ENCODE data around the gene COL5A1.

Gene COL5A1

DNA sequence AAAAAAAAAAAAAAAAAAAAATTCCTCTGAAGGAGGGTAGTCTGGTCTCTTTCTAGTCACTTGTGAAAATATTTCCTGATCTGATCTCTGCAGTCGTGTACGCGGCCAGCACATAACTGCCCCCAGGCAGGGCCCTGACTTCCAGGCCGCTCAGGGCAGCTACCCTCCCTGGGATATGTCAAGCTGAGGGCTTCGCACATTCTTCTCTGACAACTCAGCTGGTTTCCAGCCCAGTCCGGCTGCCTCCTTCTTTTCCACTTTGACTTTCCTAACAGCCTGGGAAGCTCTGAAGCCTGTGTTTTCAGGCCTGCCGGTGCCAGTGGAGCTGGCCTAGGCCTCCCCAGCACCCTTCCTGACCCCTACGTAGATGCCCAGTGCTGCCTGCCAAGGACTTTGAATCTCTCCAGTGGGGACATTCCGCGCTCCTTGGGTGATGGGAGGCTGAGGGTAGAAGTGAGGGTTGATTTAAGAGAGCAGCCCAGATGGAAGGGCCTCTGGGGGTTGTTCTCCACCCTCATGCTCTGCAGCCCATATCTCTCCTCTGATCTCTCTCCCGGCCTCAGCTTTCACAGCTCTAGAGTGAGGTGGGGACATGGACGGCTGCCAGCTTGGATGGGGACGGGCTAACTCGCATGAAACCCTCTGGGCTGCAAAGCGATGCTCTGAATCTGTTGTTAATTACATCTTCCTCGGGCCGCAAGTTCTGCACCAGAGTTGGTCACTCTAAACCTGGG, 20.7 kb downstream of the COL5A1 start:
- Histone ChIP-seq H3K9ac (peak overlapping the region; percentile 28), H3K9me3 (ENCODE audit: control insufficient read depth, low read length) (no peaks in the 10 kb centered on the region), H3K4me1 (peaks cover 35% of the 10 kb centered on the region), H3K36me3 (ENCODE audit: control insufficient read depth, insufficient read depth, low read length) (no peaks in the 10 kb centered on the region), H3K27ac (peak overlapping the region; percentile 95), H3K27me3 (ENCODE audit: control insufficient read depth, insufficient read depth, low read length) (no peaks in the 10 kb centered on the region), H3K79me2 (no peaks in the 10 kb centered on the region), H3K4me3 (ENCODE audit: low read depth, low read length) (no peak overlapping the region), H3K4me2 (ENCODE audit: low read length) (no peak overlapping the region), H2AFZ (peak overlapping the region; percentile 57)
- TF ChIP-seq, protein P1, sequence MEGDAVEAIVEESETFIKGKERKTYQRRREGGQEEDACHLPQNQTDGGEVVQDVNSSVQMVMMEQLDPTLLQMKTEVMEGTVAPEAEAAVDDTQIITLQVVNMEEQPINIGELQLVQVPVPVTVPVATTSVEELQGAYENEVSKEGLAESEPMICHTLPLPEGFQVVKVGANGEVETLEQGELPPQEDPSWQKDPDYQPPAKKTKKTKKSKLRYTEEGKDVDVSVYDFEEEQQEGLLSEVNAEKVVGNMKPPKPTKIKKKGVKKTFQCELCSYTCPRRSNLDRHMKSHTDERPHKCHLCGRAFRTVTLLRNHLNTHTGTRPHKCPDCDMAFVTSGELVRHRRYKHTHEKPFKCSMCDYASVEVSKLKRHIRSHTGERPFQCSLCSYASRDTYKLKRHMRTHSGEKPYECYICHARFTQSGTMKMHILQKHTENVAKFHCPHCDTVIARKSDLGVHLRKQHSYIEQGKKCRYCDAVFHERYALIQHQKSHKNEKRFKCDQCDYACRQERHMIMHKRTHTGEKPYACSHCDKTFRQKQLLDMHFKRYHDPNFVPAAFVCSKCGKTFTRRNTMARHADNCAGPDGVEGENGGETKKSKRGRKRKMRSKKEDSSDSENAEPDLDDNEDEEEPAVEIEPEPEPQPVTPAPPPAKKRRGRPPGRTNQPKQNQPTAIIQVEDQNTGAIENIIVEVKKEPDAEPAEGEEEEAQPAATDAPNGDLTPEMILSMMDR (IDR thresholded peaks at IDR 0.05) = no peak

- peak overlapping the region; percentile 95 for H3K27ac ChIP-seq
- H3K4me2 ChIP-seq (ENCODE audit: low read length) = no peak overlapping the region
- no peak overlapping the region for H3K9ac ChIP-seq
- H3K9me3 ChIP-seq (ENCODE audit: control insufficient read depth, low read length) = no peaks in the 10 kb centered on the region
- TF ChIP-seq, protein P1 (IDR thresholded peaks at IDR 0.05) = no peak
- H3K4me1 ChIP-seq = peaks cover 37% of the 10 kb centered on the region
- no peak overlapping the region for H3K4me3 ChIP-seq (ENCODE audit: low read depth, low read length)
- H3K27me3 ChIP-seq (ENCODE audit: control insufficient read depth, insufficient read depth, low read length) = no peaks in the 10 kb centered on the region
- peaks cover 2% of the 10 kb centered on the region for H3K79me2 ChIP-seq
- no peaks in the 10 kb centered on the region for H3K36me3 ChIP-seq (ENCODE audit: control insufficient read depth, insufficient read depth, low read length)
- H2AFZ ChIP-seq = peak overlapping the region; percentile 57
Measured at GRCh38 chr9:134663084-134663483, 21.5 kb downstream of the COL5A1 start.

DNA sequence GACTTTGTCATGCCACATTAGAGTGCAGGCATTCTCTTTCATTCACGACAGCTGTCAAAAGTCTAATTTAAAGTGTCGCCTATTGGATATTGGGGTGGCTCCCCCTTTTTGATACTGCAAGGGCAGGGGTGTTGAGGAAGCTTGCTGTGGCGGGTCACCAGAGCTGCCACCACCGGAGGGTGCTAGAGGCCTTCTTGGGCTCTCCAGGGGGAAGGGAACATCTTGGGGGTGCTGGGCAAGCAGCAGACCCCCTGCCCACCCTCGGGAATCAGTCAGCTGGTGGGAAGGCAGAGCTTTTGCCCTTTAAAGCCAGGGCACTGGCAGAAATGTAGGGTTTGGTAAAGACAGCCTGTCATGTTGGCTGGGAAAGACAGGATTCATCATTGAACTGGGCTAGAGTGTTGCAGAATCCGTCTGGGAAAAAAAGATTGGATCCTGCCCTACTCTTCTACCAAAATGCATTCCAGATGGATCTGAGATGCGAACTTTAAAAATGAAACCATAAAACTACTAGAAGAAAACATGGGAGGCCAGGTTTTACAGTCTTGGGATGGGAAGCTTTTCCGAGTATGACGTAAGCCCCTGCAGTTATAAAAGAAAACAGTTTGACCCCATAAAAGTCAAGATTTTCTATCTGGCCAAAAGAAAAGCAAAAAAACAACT, 22.3 kb downstream of the COL5A1 start:
- H3K27ac ChIP-seq = no peak overlapping the region

DNA sequence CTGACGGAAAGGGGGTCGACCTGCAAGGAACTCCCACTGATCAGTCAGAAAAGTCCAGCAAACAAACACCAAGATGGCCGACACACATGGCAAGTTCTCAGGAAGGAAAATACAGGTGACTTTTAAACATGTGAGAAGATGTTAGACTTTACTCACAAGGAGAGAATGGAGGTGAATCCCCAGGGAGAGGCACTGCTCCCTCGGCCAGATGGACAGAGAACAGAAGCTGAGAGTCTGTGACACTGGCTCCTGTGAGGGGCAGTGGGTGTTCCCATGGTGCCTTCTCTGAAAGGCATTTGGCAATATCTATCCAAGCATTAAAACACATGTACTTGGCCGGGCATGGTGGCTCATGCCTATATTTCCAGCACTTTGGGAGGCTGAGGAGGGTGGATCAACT, 22.8 kb downstream of the COL5A1 start:
- Histone ChIP-seq H3K36me3 (ENCODE audit: control insufficient read depth, insufficient read depth, low read length) (no peaks in the 10 kb centered on the region), H3K27ac (no peak overlapping the region), H3K4me2 (ENCODE audit: low read length) (no peak overlapping the region), H3K27me3 (ENCODE audit: control insufficient read depth, insufficient read depth, low read length) (no peaks in the 10 kb centered on the region), H3K9ac (no peak overlapping the region), H3K4me3 (ENCODE audit: low read depth, low read length) (no peak overlapping the region), H3K79me2 (peaks cover 3% of the 10 kb centered on the region), H2AFZ (no peak overlapping the region), H3K4me1 (peaks cover 35% of the 10 kb centered on the region), H3K9me3 (ENCODE audit: control insufficient read depth, low read length) (no peaks in the 10 kb centered on the region)
- TF ChIP-seq, protein P1 (IDR thresholded peaks at IDR 0.05) = no peak

More for the DNA sequence above, 22.3 kb downstream of the COL5A1 start:
- peaks cover 3% of the 10 kb centered on the region for H3K79me2 ChIP-seq
- H3K4me2 ChIP-seq (ENCODE audit: low read length) = no peak overlapping the region
- no peaks in the 10 kb centered on the region for H3K36me3 ChIP-seq (ENCODE audit: control insufficient read depth, insufficient read depth, low read length)
- H3K9me3 ChIP-seq (ENCODE audit: control insufficient read depth, low read length) = no peaks in the 10 kb centered on the region
- H3K27me3 ChIP-seq (ENCODE audit: control insufficient read depth, insufficient read depth, low read length) = no peaks in the 10 kb centered on the region
- TF ChIP-seq, protein P1 (IDR thresholded peaks at IDR 0.05) = no peak
- H3K4me3 ChIP-seq (ENCODE audit: low read depth, low read length) = no peak overlapping the region
- H2AFZ ChIP-seq = no peak overlapping the region
- H3K9ac ChIP-seq = no peak overlapping the region
- H3K4me1 ChIP-seq = peaks cover 37% of the 10 kb centered on the region
